HEK293 (cell line): Measurements from ENCODE around the gene PALMD.

Source experiments
- CTCF ChIA-PET: fragments of 350-600 bp; formaldehyde crosslinking; extraction: SDS; loops from one replicate; lab custom pipeline; 2021; ENCODE audit warnings: antibody characterized with exemption; lab: Yijun Ruan, JAX
- POLR2A ChIA-PET: fragments of 300-600 bp; formaldehyde crosslinking; extraction: SDS; loops from one replicate; lab custom pipeline; 2020; ENCODE audit warnings: antibody characterized with exemption, inconsistent platforms; lab: Yijun Ruan, JAX
- H3K27ac ChIP-seq: fragments of 200-500 bp; sonication (Bioruptor generic); 2 replicates; pipeline ENCODE4 v1.5.1; 2014; ENCODE audit warnings: low read depth, low read length, control low read depth, inconsistent platforms; ENCODE audit errors: extremely low read depth
- H3K36me3 ChIP-seq, 2 experiments: fragments of 200-500 bp in 1 of 2; sonication (Bioruptor generic) in 1 of 2; 1 replicate in 1 of 2; 2 replicates in 1 of 2; pipeline ENCODE4 v1.5.1; 2014 to 2017; ENCODE audit warnings: inconsistent platforms in 2 of 2, low read length in 2 of 2; ENCODE audit not compliant: control insufficient read depth in 2 of 2, insufficient read depth in 1 of 2
- H3K4me1 ChIP-seq: fragments of 200-500 bp; sonication (Bioruptor generic); 2 replicates; pipeline ENCODE4 v1.5.1; 2014; ENCODE audit warnings: mild to moderate bottlenecking, low read length, inconsistent platforms; ENCODE audit not compliant: control insufficient read depth, insufficient read depth
- H3K4me3 ChIP-seq: 2 replicates; pipeline ENCODE4 v1.5.1; 2011; ENCODE audit warnings: low read depth, mild to moderate bottlenecking, control low read depth, low read length, moderate library complexity
- H3K9me3 ChIP-seq: fragments of 200-500 bp; sonication (Bioruptor generic); 2 replicates; pipeline ENCODE4 v1.5.1; 2014; ENCODE audit warnings: low read depth, low read length, inconsistent platforms; ENCODE audit not compliant: control insufficient read depth, insufficient read depth
- ATF2 ChIP-seq: fragments of 450-650 bp; formaldehyde crosslinking; IDR thresholded peaks from 2 replicates; pipeline ENCODE4 v1.5.1; 2016; ENCODE audit warnings: missing biosample characterization, missing genetic modification characterization, low read depth
- GLIS2 ChIP-seq: fragments of 450-650 bp; formaldehyde crosslinking; IDR thresholded peaks from 2 replicates; pipeline ENCODE4 v1.5.1; 2016; ENCODE audit warnings: missing biosample characterization, missing genetic modification characterization
- RBAK ChIP-seq: fragments of 450-650 bp; formaldehyde crosslinking; IDR thresholded peaks from 2 replicates; pipeline ENCODE4 v1.5.1; 2016; ENCODE audit warnings: missing biosample characterization, missing genetic modification characterization
- SALL2 ChIP-seq: fragments of 450-650 bp; formaldehyde crosslinking; IDR thresholded peaks from 2 replicates; pipeline ENCODE4 v1.5.0; 2017; ENCODE audit warnings: missing biosample characterization, mild to moderate bottlenecking, missing genetic modification characterization, borderline replicate concordance
- TSHZ1 ChIP-seq: fragments of 450-650 bp; formaldehyde crosslinking; IDR thresholded peaks from 2 replicates; pipeline ENCODE4 v1.5.1; 2016; ENCODE audit warnings: missing biosample characterization, missing genetic modification characterization, borderline replicate concordance
- WT1 ChIP-seq: fragments of 450-650 bp; formaldehyde crosslinking; IDR thresholded peaks from 2 replicates; pipeline ENCODE4 v1.5.1; 2016; ENCODE audit warnings: missing biosample characterization, missing genetic modification characterization
- YY1 ChIP-seq: fragments of 450-650 bp; formaldehyde crosslinking; IDR thresholded peaks from 2 replicates; pipeline ENCODE4 v1.5.1; 2018; ENCODE audit warnings: missing biosample characterization, missing genetic modification characterization
- ZNF155 ChIP-seq: fragments of 450-650 bp; formaldehyde crosslinking; IDR thresholded peaks from 2 replicates; pipeline ENCODE4 v1.5.1; 2016; ENCODE audit warnings: missing biosample characterization, missing genetic modification characterization
- ZNF16 ChIP-seq: fragments of 450-650 bp; formaldehyde crosslinking; IDR thresholded peaks from 2 replicates; pipeline ENCODE4 v1.5.1; 2016; ENCODE audit warnings: low read depth, missing biosample characterization, missing genetic modification characterization
- ZNF23 ChIP-seq: fragments of 450-650 bp; formaldehyde crosslinking; IDR thresholded peaks from 2 replicates; pipeline ENCODE4 v1.5.1; 2016; ENCODE audit warnings: missing biosample characterization, missing genetic modification characterization, borderline replicate concordance
- ZNF37A ChIP-seq: fragments of 450-650 bp; IDR thresholded peaks from 2 replicates; pipeline ENCODE4 v1.5.1; 2018; ENCODE audit warnings: missing biosample characterization, missing genetic modification characterization
- ZNF398 ChIP-seq: fragments of 450-650 bp; formaldehyde crosslinking; IDR thresholded peaks from 2 replicates; pipeline ENCODE4 v1.5.1; 2017; ENCODE audit warnings: missing biosample characterization, missing genetic modification characterization
- ZNF561 ChIP-seq: fragments of 450-650 bp; IDR thresholded peaks from 2 replicates; pipeline ENCODE4 v1.5.1; 2018; ENCODE audit warnings: missing biosample characterization, missing genetic modification characterization, borderline replicate concordance
- ZNF596 ChIP-seq: fragments of 450-650 bp; IDR thresholded peaks from 2 replicates; pipeline ENCODE4 v1.5.0; 2018; ENCODE audit warnings: missing biosample characterization, mild to moderate bottlenecking, missing genetic modification characterization, moderate library complexity
- ZNF747 ChIP-seq: fragments of 450-650 bp; formaldehyde crosslinking; IDR thresholded peaks from 2 replicates; pipeline ENCODE4 v1.5.1; 2016; ENCODE audit warnings: missing biosample characterization, missing genetic modification characterization
- ZNF768 ChIP-seq: fragments of 450-650 bp; formaldehyde crosslinking; IDR thresholded peaks from 2 replicates; pipeline ENCODE4 v1.5.1; 2018; ENCODE audit warnings: missing biosample characterization, mild to moderate bottlenecking, missing genetic modification characterization
- ZNF776 ChIP-seq: fragments of 450-650 bp; formaldehyde crosslinking; IDR thresholded peaks from 2 replicates; pipeline ENCODE4 v1.5.0; 2017; ENCODE audit warnings: missing biosample characterization, missing genetic modification characterization, borderline replicate concordance
- ZNF777 ChIP-seq: fragments of 450-650 bp; formaldehyde crosslinking; IDR thresholded peaks from 2 replicates; pipeline ENCODE4 v1.5.1; 2017; ENCODE audit warnings: missing biosample characterization, missing genetic modification characterization, borderline replicate concordance
- ZNF837 ChIP-seq: fragments of 450-650 bp; formaldehyde crosslinking; IDR thresholded peaks from 2 replicates; pipeline ENCODE4 v1.5.1; 2016; ENCODE audit warnings: missing biosample characterization, missing genetic modification characterization

PALMD gene

GRCh38 chr1:99704356-99704816, 58.5 kb downstream of the PALMD start (continued):
- TF ChIP-seq TSHZ1 (tag by site-specific recombination): no peak
- no peak for TF ChIP-seq ATF2 (tag by site-specific recombination)
- no peak for TF ChIP-seq ZNF155 (tag by site-specific recombination)
- TF ChIP-seq ZNF777 (tag by site-specific recombination): no peak
- TF ChIP-seq ZNF747 (tag by site-specific recombination): no peak
- TF ChIP-seq ZNF596 (tag by site-specific recombination): no peak
- no peak for TF ChIP-seq ZNF398 (tag by site-specific recombination)

GRCh38 chr1:99705385-99705784, 59.5 kb downstream of the PALMD start:
- H3K36me3 ChIP-seq: peaks cover 0 to 12% of the 10 kb centered on the region in 2 experiments; a peak in 1 of 3 replicates
- TF ChIP-seq ZNF561 (tag by site-specific recombination): no peak
- TF ChIP-seq SALL2 (tag by site-specific recombination): no peak
- TF ChIP-seq YY1 (tag by site-specific recombination): no peak
- TF ChIP-seq ZNF23 (tag by site-specific recombination): no peak
- no peak for TF ChIP-seq ZNF768 (tag by site-specific recombination)
- no peak for TF ChIP-seq RBAK (tag by site-specific recombination)
- no peak for TF ChIP-seq ZNF37A (tag by site-specific recombination)
- no peak for TF ChIP-seq ZNF776 (tag by site-specific recombination)
- TF ChIP-seq ZNF837 (tag by site-specific recombination): no peak
- no peak for TF ChIP-seq GLIS2
- TF ChIP-seq WT1 (tag by site-specific recombination): no peak
- TF ChIP-seq ZNF16 (tag by site-specific recombination): no peak
- CTCF ChIA-PET: interaction anchor here (0.8 to 1.7 kb wide), 4 partner anchors 12 to 520 kb away, joined by 3 to 4 read pairs (median 4); no protein-coding TSS in a partner anchor
- H3K9me3 ChIP-seq: no peaks in the 10 kb centered on the region
- no peak overlapping the region for H3K4me3 ChIP-seq
- no peaks in the 10 kb centered on the region for H3K4me1 ChIP-seq
- H3K27ac ChIP-seq: no peak overlapping the region
- POLR2A ChIA-PET: no interaction called here
